ENCODE measurements around the gene AQP6. TPM values are rescaled to one million over a fixed set of nuclear protein-coding genes. Genes with fewer than 3 reads are reported as not detected.

The AQP6 gene
- total and polyA plus RNA-seq, 10 donors = 0.03 to 0.36 TPM; not detected in 8

- Histone ChIP-seq H3K4me1 (peaks cover 10 to 38% (median 24%) of the 10 kb centered on the region in 6 donors), H3K36me3 (no peaks in the 10 kb centered on the region), H3K27ac (no peak overlapping the region), H3K9me3 (no peaks in the 10 kb centered on the region), H3K27me3 (replicated peaks in 1 of 7) (peaks cover 0 to 100% (median 38%) of the 10 kb centered on the region in 7 donors), H3K4me3 (no peak overlapping the region)
- intact Hi-C loops (cut with DNase I; ENCODE audit: low total_unique reads) = no loop called here
- 75 to 88% (median 84%) methylated on average over 16 to 17 of the region's 17 CpGs for WGBS, 5 donors
- peak; percentile 51 for DNase-seq
- TF ChIP-seq POLR2AphosphoS5 (IDR thresholded peaks at IDR 0.05) = no peak
- TF ChIP-seq POLR2A (IDR thresholded peaks at IDR 0.05) = no peak
- no peak for TF ChIP-seq CTCF (IDR thresholded peaks at IDR 0.05 in 8 of 11, conservative IDR thresholded peaks at IDR 0.05 in 3 of 11)
These were observed 8.6 kb upstream of the AQP6 start for GRCh38 chr12:49963976-49964815.

- intact Hi-C loops (cut with DNase I; ENCODE audit: low total_unique reads) = loop anchor here (5.0 kb wide), 1 partner anchor 92 kb away; the partner anchor contains the start of gene ASIC1
- TF ChIP-seq CTCF (IDR thresholded peaks at IDR 0.05 in 8 of 11, conservative IDR thresholded peaks at IDR 0.05 in 3 of 11) = no peak
- TF ChIP-seq POLR2AphosphoS5 (IDR thresholded peaks at IDR 0.05) = no peak
- no peak for TF ChIP-seq POLR2A (IDR thresholded peaks at IDR 0.05)
- DNase-seq = peak; percentile 55
- Histone ChIP-seq H3K27me3 (replicated peaks in 1 of 7) (peaks cover 0 to 100% (median 35%) of the 10 kb centered on the region in 7 donors), H3K36me3 (no peaks in the 10 kb centered on the region), H3K4me1 (peaks cover 10 to 31% (median 21%) of the 10 kb centered on the region in 6 donors), H3K4me3 (no peak overlapping the region), H3K27ac (no peak overlapping the region), H3K9me3 (no peaks in the 10 kb centered on the region)
- WGBS, 5 donors = 57 to 64% (median 59%) methylated on average over 13 of the region's 13 CpGs
These were observed 7.7 kb upstream of the AQP6 start for GRCh38 chr12:49964849-49965624.

GRCh38 chr12:49965836-49966235 lies 6.9 kb upstream of the AQP6 start:
- Histone ChIP-seq H3K9me3 (no peaks in the 10 kb centered on the region), H3K27ac (no peak overlapping the region), H3K36me3 (no peaks in the 10 kb centered on the region), H3K4me3 (no peak overlapping the region), H3K4me1 (peaks cover 10 to 23% (median 19%) of the 10 kb centered on the region in 6 donors), H3K27me3 (replicated peaks in 1 of 7) (peaks cover 0 to 100% (median 27%) of the 10 kb centered on the region in 7 donors)
- TF ChIP-seq CTCF (IDR thresholded peaks at IDR 0.05 in 8 of 11, conservative IDR thresholded peaks at IDR 0.05 in 3 of 11) (peak in 1 of 11 experiments; percentile 5), POLR2A (IDR thresholded peaks at IDR 0.05) (no peak)
- DNase-seq = peak; percentile 69
- 64 to 77% (median 76%) methylated on average over 2 to 6 of the region's 6 CpGs for WGBS, 5 donors
- intact Hi-C loops (cut with DNase I; ENCODE audit: low total_unique reads) = loop anchor here (5.0 kb wide), 1 partner anchor 91 kb away; the partner anchor contains the start of gene ASIC1

All from spleen (tissue), 11 donors.